HTERT RPE-1 (cell line): ENCODE measurements around the gene ADNP2.

ENCODE experiments used
- in situ Hi-C: fragments of 300-500 bp; cut with MboI; formaldehyde crosslinking; loops from 4 replicates; pipeline ENCODE4 v1.14.3; 2020; ENCODE audit warnings: low sequenced_read_pairs

Gene ADNP2

GRCh38 chr18:80108739-80109675 lies at the start of gene ADNP2:
ADNP2 (plus strand) TSS chr18:80109262; CDS start chr18:80117543, 8,281 bp downstream.
- in situ Hi-C loops = no loop called here

- in situ Hi-C loops = no loop called here
These were observed 49.1 kb upstream of the ADNP2 start for GRCh38 chr18:80059945-80060344.

- in situ Hi-C loops = no loop called here
These were observed 43.4 kb upstream of the ADNP2 start for GRCh38 chr18:80065705-80066104.

- in situ Hi-C loops = no loop called here
These were observed 41.7 kb upstream of the ADNP2 start for GRCh38 chr18:80067321-80067720.

- in situ Hi-C loops = no loop called here
These were observed 41.2 kb upstream of the ADNP2 start for GRCh38 chr18:80067897-80068296.

- in situ Hi-C loops = no loop called here
These were observed 40.3 kb upstream of the ADNP2 start for GRCh38 chr18:80068571-80069272.

- in situ Hi-C loops = no loop called here
These were observed 38.2 kb upstream of the ADNP2 start for GRCh38 chr18:80070825-80071224.

- in situ Hi-C loops = no loop called here
These were observed 34.9 kb upstream of the ADNP2 start for GRCh38 chr18:80074183-80074582.

- in situ Hi-C loops = no loop called here
These were observed 34.4 kb upstream of the ADNP2 start for GRCh38 chr18:80074697-80075096.

GRCh38 chr18:80075940-80076339 lies 33.1 kb upstream of the ADNP2 start:
- in situ Hi-C loops = no loop called here

GRCh38 chr18:80076379-80076778 lies 32.7 kb upstream of the ADNP2 start:
- in situ Hi-C loops = no loop called here

GRCh38 chr18:80077873-80078272 lies 31.2 kb upstream of the ADNP2 start:
- in situ Hi-C loops = no loop called here

GRCh38 chr18:80086281-80086680 lies 22.8 kb upstream of the ADNP2 start:
- in situ Hi-C loops = no loop called here

- in situ Hi-C loops = no loop called here
These were observed 21.0 kb upstream of the ADNP2 start for GRCh38 chr18:80088036-80088435.

GRCh38 chr18:80088823-80089222 lies 20.2 kb upstream of the ADNP2 start:
- in situ Hi-C loops = no loop called here

- in situ Hi-C loops = no loop called here
These were observed 13.6 kb upstream of the ADNP2 start for GRCh38 chr18:80095414-80095813.

- in situ Hi-C loops = no loop called here
These were observed 13.0 kb upstream of the ADNP2 start for GRCh38 chr18:80096032-80096565.

- in situ Hi-C loops = no loop called here
These were observed 11.9 kb upstream of the ADNP2 start for GRCh38 chr18:80097201-80097600.

GRCh38 chr18:80103231-80103630 lies 5.8 kb upstream of the ADNP2 start:
- in situ Hi-C loops = no loop called here

GRCh38 chr18:80104364-80104779 lies 4.7 kb upstream of the ADNP2 start:
- in situ Hi-C loops = no loop called here

GRCh38 chr18:80105369-80106167 lies 3.5 kb upstream of the ADNP2 start:
- in situ Hi-C loops = no loop called here
